ENCODE measurements around the gene KRTAP12-1.
"Not testable (repeated sequence)": the region's sequence is repeated elsewhere in the genome, so short reads cannot be mapped to it uniquely, and the experiment has no call there.

The KRTAP12-1 gene

GRCh38 chr21:44697172-44697810, 15.3 kb upstream of the KRTAP12-1 start, which contains the start of gene KRTAP10-12:
Gene KRTAP10-12, plus strand, starts transcription at chr21:44697172. Its CDS starts 30 bp downstream, at chr21:44697202.
- FAIRE-seq: not testable (repeated sequence)

- FAIRE-seq: no peak
These were observed 14.6 kb upstream of the KRTAP12-1 start for GRCh38 chr21:44696572-44696971.

GRCh38 chr21:44695641-44696040, 13.7 kb upstream of the KRTAP12-1 start:
- no peak for FAIRE-seq

GRCh38 chr21:44695184-44695583, 13.2 kb upstream of the KRTAP12-1 start:
- no peak for FAIRE-seq

GRCh38 chr21:44694776-44695175, 12.8 kb upstream of the KRTAP12-1 start:
- no peak for FAIRE-seq

- no peak for FAIRE-seq
These were observed 11.0 kb upstream of the KRTAP12-1 start for GRCh38 chr21:44692798-44693512.

- no peak for FAIRE-seq
These were observed 9.7 kb upstream of the KRTAP12-1 start for GRCh38 chr21:44691686-44692085.

- FAIRE-seq: not testable (repeated sequence)
These were observed 7.8 kb upstream of the KRTAP12-1 start for GRCh38 chr21:44689740-44690139.

- FAIRE-seq: no peak
These were observed 5.7 kb upstream of the KRTAP12-1 start for GRCh38 chr21:44687671-44688070.

- FAIRE-seq: no peak
These were observed 5.0 kb upstream of the KRTAP12-1 start for GRCh38 chr21:44686843-44687561.

GRCh38 chr21:44686000-44686781, 4.2 kb upstream of the KRTAP12-1 start:
- FAIRE-seq: no peak

- FAIRE-seq: not testable (repeated sequence)
These were observed 3.1 kb upstream of the KRTAP12-1 start for GRCh38 chr21:44685050-44685449.

- no peak for FAIRE-seq
These were observed 2.5 kb upstream of the KRTAP12-1 start for GRCh38 chr21:44684483-44684882.

GRCh38 chr21:44684077-44684476, 2.1 kb upstream of the KRTAP12-1 start:
- FAIRE-seq: no peak

- FAIRE-seq: no peak
These were observed 703 bp upstream of the KRTAP12-1 start for GRCh38 chr21:44682580-44683151.

GRCh38 chr21:44681152-44681551, 811 bp downstream of the KRTAP12-1 start:
- FAIRE-seq: no peak

GRCh38 chr21:44677881-44678280, 4.1 kb downstream of the KRTAP12-1 start:
- no peak for FAIRE-seq

- no peak for FAIRE-seq
These were observed 10.1 kb downstream of the KRTAP12-1 start for GRCh38 chr21:44671911-44672310.

- no peak for FAIRE-seq
These were observed 11.1 kb downstream of the KRTAP12-1 start for GRCh38 chr21:44670642-44671432.

- FAIRE-seq: no peak
These were observed 14.4 kb downstream of the KRTAP12-1 start for GRCh38 chr21:44667612-44668011.
